Esophagus squamous epithelium (tissue), 4 donors: ENCODE data around the gene NCEH1.

Experiments
- CTCF ChIP-seq, 6 experiments: fragments of 450-650 bp in 4 of 6; fragments of 200-600 bp in 2 of 6; sonication (generic) in 2 of 6; IDR thresholded peaks; one replicate each; pipeline ENCODE4 v1.5.1; 2016 to 2019; ENCODE audit warnings: antibody characterized with exemption in 6 of 6, mild to moderate bottlenecking in 4 of 6, moderate library complexity in 4 of 6
- POLR2A ChIP-seq, 4 donors: fragments of 450-650 bp; IDR thresholded peaks; one replicate each; pipeline ENCODE4 v1.6.1; 2017; ENCODE audit warnings: antibody characterized with exemption in 4 of 4, mild to moderate bottlenecking in 4 of 4, moderate library complexity in 3 of 4

GRCh38 chr3:172688588-172688987 is 22.3 kb downstream of the NCEH1 start:
- TF ChIP-seq CTCF (IDR thresholded peaks at IDR 0.05) (no peak), POLR2A (IDR thresholded peaks at IDR 0.05) (no peak)
